ENCODE data around the gene STAT3.

- TF ChIP-seq CTCF (IDR thresholded peaks at IDR 0.05; ENCODE audit: borderline replicate concordance, extremely low read depth, low read length, poor library complexity, severe bottlenecking) (no peak), EZH2 (IDR thresholded peaks at IDR 0.05; ENCODE audit: borderline replicate concordance, low read depth, low read length, severe bottlenecking) (no peak)
Observed at GRCh38 chr17:42283241-42284023, 104.8 kb downstream of the STAT3 start.
